OCI-LY1 (cell line): Measurements from ENCODE around the gene GSG1L.

Experiments used
- H2AFZ ChIP-seq: fragments of 200-600 bp; sonication (generic), shearing (Covaris generic); 2 replicates; pipeline ENCODE4 v1.6.0; 2014; ENCODE audit warnings: antibody characterized with exemption, mild to moderate bottlenecking, low read length
- H3F3A ChIP-seq: fragments of 200-600 bp; sonication (generic), shearing (Covaris generic); 2 replicates; pipeline ENCODE4 v1.6.0; 2014; ENCODE audit warnings: mild to moderate bottlenecking, antibody characterized with exemption, low read length, moderate library complexity; ENCODE audit not compliant: insufficient read depth
- H3K27ac ChIP-seq: fragments of 200-600 bp; sonication (generic); 2 replicates; pipeline ENCODE4 v1.5.1; 2014; ENCODE audit warnings: low read length, mixed run types, mild to moderate bottlenecking, low read depth; ENCODE audit not compliant: poor library complexity, severe bottlenecking
- H3K27me3 ChIP-seq: fragments of 200-600 bp; sonication (generic); 2 replicates; pipeline ENCODE4 v1.6.0; 2014; ENCODE audit warnings: antibody characterized with exemption, mild to moderate bottlenecking, low read length, moderate library complexity; ENCODE audit not compliant: insufficient read depth
- H3K36me3 ChIP-seq: fragments of 200-600 bp; sonication (generic); 2 replicates; pipeline ENCODE4 v1.6.1; 2014; ENCODE audit warnings: mild to moderate bottlenecking, antibody characterized with exemption, low read length, moderate library complexity, mixed read lengths; ENCODE audit not compliant: insufficient read depth
- H3K4me1 ChIP-seq: fragments of 200-600 bp; sonication (generic); 2 replicates; pipeline ENCODE4 v1.5.1; 2014; ENCODE audit warnings: mild to moderate bottlenecking, low read length, moderate library complexity; ENCODE audit not compliant: insufficient read depth, severe bottlenecking
- H3K4me2 ChIP-seq: fragments of 200-600 bp; sonication (generic), shearing (Covaris generic); 2 replicates; pipeline ENCODE4 v1.6.1; 2014; ENCODE audit warnings: low read length
- H3K4me3 ChIP-seq: fragments of 200-600 bp; sonication (generic); 2 replicates; pipeline ENCODE4 v1.5.1; 2014; ENCODE audit warnings: low read length, low read depth, mild to moderate bottlenecking, mixed read lengths; ENCODE audit not compliant: poor library complexity, severe bottlenecking
- H3K79me2 ChIP-seq: fragments of 200-600 bp; shearing (Covaris generic); 2 replicates; pipeline ENCODE4 v1.6.1; 2016; ENCODE audit warnings: mixed run types, low read length, mixed read lengths; ENCODE audit not compliant: insufficient read depth
- H3K9ac ChIP-seq: fragments of 200-600 bp; sonication (generic), shearing (Covaris generic); 2 replicates; pipeline ENCODE4 v1.6.1; 2014; ENCODE audit warnings: mild to moderate bottlenecking, low read length, mixed read lengths
- H3K9me2 ChIP-seq: fragments of 200-600 bp; sonication (generic), shearing (Covaris generic); 2 replicates; pipeline ENCODE4 v1.6.1; 2014; ENCODE audit warnings: low read depth, mild to moderate bottlenecking, low read length, mixed read lengths
- H3K9me3 ChIP-seq: fragments of 200-600 bp; shearing (Covaris generic); 2 replicates; pipeline ENCODE4 v1.6.1; 2014; ENCODE audit warnings: low read length, mixed read lengths
- H4K20me1 ChIP-seq: fragments of 200-600 bp; sonication (generic), shearing (Covaris generic); 2 replicates; pipeline ENCODE4 v1.6.0; 2016; ENCODE audit warnings: mild to moderate bottlenecking, low read length; ENCODE audit not compliant: insufficient read depth
- CTCF ChIP-seq: fragments of 200-600 bp; sonication (generic), shearing (Covaris generic); IDR thresholded peaks from 2 replicates; pipeline ENCODE4 v1.5.1; 2017; ENCODE audit warnings: mild to moderate bottlenecking, antibody characterized with exemption, low read length, moderate library complexity, mixed read lengths
- EZH2 ChIP-seq: fragments of 200-600 bp; sonication (generic), shearing (Covaris generic); IDR thresholded peaks from 2 replicates; pipeline ENCODE4 v1.8.0; 2017; ENCODE audit warnings: borderline replicate concordance, mixed run types, mild to moderate bottlenecking, antibody characterized with exemption, low read length, moderate library complexity, mixed read lengths

GSG1L gene

DNA sequence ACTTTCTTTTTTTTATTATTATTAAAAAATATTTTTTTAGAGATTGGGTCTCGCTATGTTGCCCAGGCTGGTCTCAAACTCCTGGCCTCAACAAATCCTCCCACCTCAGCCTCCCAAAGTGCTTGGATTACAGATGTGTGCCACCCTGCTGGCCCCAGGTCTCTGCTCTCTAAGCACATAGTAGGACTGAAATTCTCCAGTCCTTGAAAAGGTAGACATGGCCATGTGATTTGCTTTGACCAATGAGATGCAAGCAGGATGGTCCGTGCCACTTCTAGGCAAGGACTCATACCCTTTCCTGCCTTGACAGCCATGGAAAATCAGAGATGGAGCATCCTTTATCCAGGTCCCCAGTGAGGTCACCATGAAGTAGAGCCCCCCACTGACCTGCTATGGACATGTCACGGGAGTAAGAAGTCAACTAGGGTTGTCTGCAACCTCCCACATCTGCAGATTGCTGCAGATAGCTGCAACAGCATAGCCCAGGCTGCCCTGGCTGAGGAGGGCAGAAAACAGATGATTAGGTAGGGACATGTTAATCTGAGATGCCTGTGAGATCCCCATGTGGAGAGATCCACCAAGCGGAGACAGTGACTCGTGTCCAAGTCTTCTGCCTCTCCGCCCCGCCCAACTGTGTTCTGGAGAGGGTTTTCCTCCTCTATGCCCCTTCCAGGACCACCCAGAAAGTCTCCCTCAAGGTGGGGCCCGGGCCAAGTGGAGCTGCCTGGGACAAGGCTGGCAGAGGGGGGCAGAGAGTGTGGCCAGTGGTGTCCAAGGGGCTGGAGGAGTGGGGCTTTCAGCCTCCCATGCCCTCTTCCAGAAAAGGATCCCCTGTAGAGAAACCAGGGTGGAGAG is 11.0 kb downstream of the GSG1L start:
- Histone ChIP-seq H4K20me1 (no peaks in the 10 kb centered on the region), H3K9ac (no peak overlapping the region), H3F3A (no peaks in the 10 kb centered on the region), H3K4me1 (no peaks in the 10 kb centered on the region), H3K36me3 (no peaks in the 10 kb centered on the region), H3K4me3 (no peak overlapping the region), H3K79me2 (no peaks in the 10 kb centered on the region), H3K9me3 (peaks cover 6% of the 10 kb centered on the region; the same call in 1 of the 2 replicates), H2AFZ (no peak overlapping the region), H3K27ac (no peak overlapping the region), H3K4me2 (no peak overlapping the region), H3K27me3 (no peaks in the 10 kb centered on the region; the same call in none of the 2 replicates), H3K9me2 (no peaks in the 10 kb centered on the region)
- TF ChIP-seq CTCF (no peak), EZH2 (no peak)

- Histone ChIP-seq H2AFZ (no peak overlapping the region), H3K4me2 (no peak overlapping the region), H3K4me1 (no peaks in the 10 kb centered on the region), H3K4me3 (no peak overlapping the region), H3K9me3 (peaks cover 6% of the 10 kb centered on the region; the same call in 1 of the 2 replicates), H3F3A (no peaks in the 10 kb centered on the region), H3K9ac (no peak overlapping the region), H3K79me2 (no peaks in the 10 kb centered on the region), H3K27ac (no peak overlapping the region), H4K20me1 (no peaks in the 10 kb centered on the region), H3K9me2 (no peaks in the 10 kb centered on the region), H3K36me3 (no peaks in the 10 kb centered on the region), H3K27me3 (no peaks in the 10 kb centered on the region; the same call in none of the 2 replicates)
- TF ChIP-seq CTCF (no peak), EZH2 (no peak)
Observed at GRCh38 chr16:28051486-28051885, 12.0 kb downstream of the GSG1L start.

DNA sequence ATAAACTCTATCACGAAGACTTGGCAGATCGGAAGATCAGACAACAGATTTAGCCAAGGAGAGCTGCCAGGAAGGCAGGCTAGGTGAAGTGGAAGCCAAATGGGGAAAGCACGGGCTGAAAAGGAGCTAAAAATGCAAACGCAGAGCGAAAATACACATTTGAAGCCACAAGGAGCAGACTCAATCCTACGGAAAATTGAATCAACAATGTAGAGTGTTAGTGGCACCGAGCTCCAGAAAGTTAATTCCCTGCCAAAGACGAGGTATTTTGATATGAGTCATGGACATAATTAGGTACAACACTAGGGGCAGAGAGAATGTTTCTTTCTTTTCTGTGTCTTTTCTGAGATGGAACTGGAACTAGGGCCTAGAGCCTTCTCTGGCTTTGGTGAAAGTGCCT is 20.7 kb downstream of the GSG1L start:
- no peak overlapping the region for H2AFZ ChIP-seq
- no peaks in the 10 kb centered on the region for H3K4me1 ChIP-seq
- no peaks in the 10 kb centered on the region for H3K9me3 ChIP-seq
- H4K20me1 ChIP-seq, result no peaks in the 10 kb centered on the region
- H3K27ac ChIP-seq, result no peak overlapping the region
- H3K27me3 ChIP-seq, result no peaks in the 10 kb centered on the region
- no peak overlapping the region for H3K4me3 ChIP-seq
- no peaks in the 10 kb centered on the region for H3K36me3 ChIP-seq
- H3K9ac ChIP-seq, result no peak overlapping the region
- no peak for TF ChIP-seq EZH2
- H3K9me2 ChIP-seq, result no peaks in the 10 kb centered on the region
- no peaks in the 10 kb centered on the region for H3K79me2 ChIP-seq
- no peaks in the 10 kb centered on the region for H3F3A ChIP-seq
- no peak overlapping the region for H3K4me2 ChIP-seq

- no peaks in the 10 kb centered on the region for H3F3A ChIP-seq
- no peak overlapping the region for H3K4me2 ChIP-seq
- H3K27ac ChIP-seq, result no peak overlapping the region
- no peaks in the 10 kb centered on the region for H3K36me3 ChIP-seq
- no peak for TF ChIP-seq EZH2
- no peak for TF ChIP-seq CTCF
- H3K4me3 ChIP-seq, result no peak overlapping the region
- H3K9me2 ChIP-seq, result no peaks in the 10 kb centered on the region
- no peak overlapping the region for H2AFZ ChIP-seq
- no peaks in the 10 kb centered on the region for H3K27me3 ChIP-seq
- H3K4me1 ChIP-seq, result no peaks in the 10 kb centered on the region
- no peaks in the 10 kb centered on the region for H3K79me2 ChIP-seq
- no peaks in the 10 kb centered on the region for H4K20me1 ChIP-seq
- H3K9ac ChIP-seq, result no peak overlapping the region
- no peaks in the 10 kb centered on the region for H3K9me3 ChIP-seq
Observed at GRCh38 chr16:28041615-28042014, 21.9 kb downstream of the GSG1L start.
